ENCODE measurements around the gene XRN1. TPM values are rescaled to one million over a fixed set of nuclear protein-coding genes. Genes with fewer than 3 reads are reported as not detected.

Gene XRN1
- total RNA-seq, result 46.1 TPM
- long read RNA-seq, full-length matches to known transcripts, result 3 of 14 reads
- long read RNA-seq, partial matches to known transcripts, result 2 of 14 reads
- long read RNA-seq, other reads (novel, unspliced or antisense), result 9 of 14 reads

- Histone ChIP-seq H3K9me3 (no peaks in the 10 kb centered on the region), H3K27ac (peak within 1 kb of the TSS; percentile 98), H3K36me3 (peaks cover under 1% of the 10 kb centered on the region), H3K4me3 (peak within 1 kb of the TSS; percentile 93), H3K27me3 (no peaks in the 10 kb centered on the region), H3K4me1 (peaks cover 13% of the 10 kb centered on the region)
- intact Hi-C loops (cut with DNase I), result no loop called here
- peak; percentile 100 for ATAC-seq
- TF ChIP-seq CTCF (IDR thresholded peaks at IDR 0.05), result no peak
- DNase-seq, result peak; percentile 98
These were observed at the start of gene XRN1 for GRCh38 chr3:142447852-142448823. Gene XRN1, minus strand, starts transcription at chr3:142448037. Its CDS starts 93 bp downstream, at chr3:142447944.

- intact Hi-C loops (cut with DNase I), result no loop called here
- no peak overlapping the region for H3K4me3 ChIP-seq
- no peaks in the 10 kb centered on the region for H3K27me3 ChIP-seq
- H3K27ac ChIP-seq, result no peak overlapping the region
- no peaks in the 10 kb centered on the region for H3K4me1 ChIP-seq
- ATAC-seq (no peak), DNase-seq (no peak)
- TF ChIP-seq CTCF (IDR thresholded peaks at IDR 0.05), result no peak
- peaks cover 66% of the 10 kb centered on the region for H3K36me3 ChIP-seq
- H3K9me3 ChIP-seq, result no peaks in the 10 kb centered on the region
These were observed 47.3 kb upstream of the XRN1 start for GRCh38 chr3:142495103-142495502.

- DNase-seq (no peak), ATAC-seq (no peak)
- no peak for TF ChIP-seq CTCF (IDR thresholded peaks at IDR 0.05)
- intact Hi-C loops (cut with DNase I), result no loop called here
- Histone ChIP-seq H3K9me3 (no peaks in the 10 kb centered on the region), H3K27ac (no peak overlapping the region), H3K4me1 (no peaks in the 10 kb centered on the region), H3K27me3 (no peaks in the 10 kb centered on the region), H3K36me3 (peaks cover 60% of the 10 kb centered on the region), H3K4me3 (no peak overlapping the region)
These were observed 44.3 kb upstream of the XRN1 start for GRCh38 chr3:142492184-142492583.

GRCh38 chr3:142489572-142490323, 41.9 kb upstream of the XRN1 start:
- Histone ChIP-seq H3K27ac (no peak overlapping the region), H3K4me1 (no peaks in the 10 kb centered on the region), H3K4me3 (no peak overlapping the region), H3K36me3 (peaks cover 59% of the 10 kb centered on the region), H3K9me3 (no peaks in the 10 kb centered on the region), H3K27me3 (no peaks in the 10 kb centered on the region)
- DNase-seq (no peak), ATAC-seq (no peak)
- no peak for TF ChIP-seq CTCF (IDR thresholded peaks at IDR 0.05)
- intact Hi-C loops (cut with DNase I), result no loop called here

GRCh38 chr3:142484912-142485435, 37.1 kb upstream of the XRN1 start:
- H3K4me3 ChIP-seq, result no peak overlapping the region
- H3K36me3 ChIP-seq, result peaks cover 38% of the 10 kb centered on the region
- no peak overlapping the region for H3K27ac ChIP-seq
- no peaks in the 10 kb centered on the region for H3K27me3 ChIP-seq
- no peaks in the 10 kb centered on the region for H3K9me3 ChIP-seq
- H3K4me1 ChIP-seq, result no peaks in the 10 kb centered on the region
- intact Hi-C loops (cut with DNase I), result no loop called here
- ATAC-seq (no peak), DNase-seq (no peak)
- no peak for TF ChIP-seq CTCF (IDR thresholded peaks at IDR 0.05)
